Cardiac fibroblast (primary cell): ENCODE measurements around the gene IGSF9B.

Experiments
- DNase-seq, 2 donors: peaks; one replicate each; pipeline versions ENCODE4 v3.0.0 to v3.0.0-alpha.2; 2010; ENCODE audit warnings: low read depth in 2 of 2
- H3K4me3 ChIP-seq, 2 donors: replicated peaks in 1 of 2; 1 replicate in 1 of 2; 2 replicates in 1 of 2; pipeline ENCODE4 v1.5.1; 2011; ENCODE audit warnings: low read depth in 2 of 2, low read length in 2 of 2, mild to moderate bottlenecking in 2 of 2, moderate library complexity in 1 of 2
- CTCF ChIP-seq: IDR thresholded peaks from one replicate; pipeline ENCODE4 v1.5.1; 2011; ENCODE audit warnings: low read depth, mild to moderate bottlenecking, low read length, inconsistent platforms

The IGSF9B gene

GRCh38 chr11:133929401-133930052 is 27.2 kb downstream of the IGSF9B start:
- no peak for TF ChIP-seq CTCF
- DNase-seq, result no peak
- no peak overlapping the region for H3K4me3 ChIP-seq

DNA sequence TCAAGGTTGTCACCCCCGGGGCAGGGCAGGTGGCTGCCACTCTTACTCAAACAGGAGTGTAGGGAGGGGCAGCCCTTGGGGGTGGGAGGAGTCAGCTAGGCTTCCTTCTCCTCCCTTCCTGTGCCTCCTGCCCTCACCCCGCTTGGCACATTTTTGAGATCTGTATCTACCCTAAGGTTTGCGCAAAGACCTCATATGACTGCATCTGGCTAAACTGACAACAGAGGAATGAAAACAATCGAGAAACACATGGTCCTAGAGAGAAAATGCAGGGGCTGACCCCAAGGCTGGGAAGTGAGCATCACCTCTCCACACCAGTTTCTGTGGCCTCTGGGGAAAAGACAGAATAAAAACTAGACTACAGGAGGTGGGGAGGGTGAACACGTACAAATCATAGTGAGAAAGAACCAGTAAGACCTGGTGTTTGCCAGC is 28.1 kb downstream of the IGSF9B start:
- no peak overlapping the region for H3K4me3 ChIP-seq
- DNase-seq, result peak in 1 of 2 donors; percentile 68
- TF ChIP-seq CTCF, result no peak

- no peak overlapping the region for H3K4me3 ChIP-seq
- peak; percentile 53 to 68 for DNase-seq
- peak; percentile 89 for TF ChIP-seq CTCF
These were observed 28.8 kb downstream of the IGSF9B start for GRCh38 chr11:133927690-133928627.

GRCh38 chr11:133926466-133927246 is 30.1 kb downstream of the IGSF9B start:
- no peak overlapping the region for H3K4me3 ChIP-seq
- no peak for TF ChIP-seq CTCF
- no peak for DNase-seq

GRCh38 chr11:133925756-133926155 is 31.0 kb downstream of the IGSF9B start:
- H3K4me3 ChIP-seq, result no peak overlapping the region
- no peak for TF ChIP-seq CTCF
- DNase-seq, result no peak

DNA sequence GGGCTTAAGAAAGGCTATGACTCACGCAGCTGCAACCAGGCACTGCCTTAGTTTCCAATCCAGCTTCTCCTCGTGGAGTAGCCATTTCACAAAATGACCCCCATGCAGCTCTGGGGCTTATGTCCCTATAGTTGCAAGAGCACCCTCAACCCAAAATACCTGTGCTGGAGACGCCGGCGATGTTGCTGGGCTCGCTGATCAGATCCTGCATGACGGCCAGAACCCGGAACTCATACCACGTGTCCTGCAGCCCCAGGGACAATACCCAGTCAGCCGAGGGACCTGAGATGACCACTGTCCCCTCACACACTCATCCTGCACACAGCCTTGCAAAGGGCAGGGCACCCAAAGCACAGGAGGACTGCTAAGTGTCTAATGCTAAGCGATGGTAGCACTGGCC is 32.1 kb downstream of the IGSF9B start:
- no peak for DNase-seq
- TF ChIP-seq CTCF, result no peak
- no peak overlapping the region for H3K4me3 ChIP-seq
